Measurements from ENCODE around the gene IFNA8. TPM values are rescaled to one million over a fixed set of nuclear protein-coding genes. Genes with fewer than 3 reads are reported as not detected.

IFNA8 gene
- total RNA-seq, 1 experiment from 2014 or later = not detected

Other genes starting within 250 kb of the IFNA8 start
- not detected in 3 replicates for gene IFNA21, start 242.5 kb upstream of the IFNA8 start, total RNA-seq (2021)
- not detected in 3 replicates for gene IFNA4, start 221.5 kb upstream of the IFNA8 start, total RNA-seq (2021)
- not detected in 3 replicates for gene IFNA7, start 206.9 kb upstream of the IFNA8 start, total RNA-seq (2021)
- gene IFNA10, start 202.0 kb upstream of the IFNA8 start, total RNA-seq (2021) = not detected in 3 replicates
- gene IFNA16, start 191.8 kb upstream of the IFNA8 start, total RNA-seq (2021) = not detected in 3 replicates
- gene IFNA17, start 180.9 kb upstream of the IFNA8 start, total RNA-seq (2021) = not detected in 3 replicates
- not detected in 3 replicates for gene IFNA14, start 169.1 kb upstream of the IFNA8 start, total RNA-seq (2021)
- not detected in 3 replicates for gene IFNA5, start 103.8 kb upstream of the IFNA8 start, total RNA-seq (2021)
- gene KLHL9, start 73.7 kb upstream of the IFNA8 start, total RNA-seq (2021) = 15.6 to 17.4 TPM (median 16.1 TPM) in 3 replicates
- not detected in 3 replicates for gene IFNA6, start 58.2 kb upstream of the IFNA8 start, total RNA-seq (2021)
- not detected in 3 replicates for gene IFNA13, start 41.1 kb upstream of the IFNA8 start, total RNA-seq (2021)
- gene IFNA2, start 23.7 kb upstream of the IFNA8 start, total RNA-seq (2021) = not detected in 3 replicates
- gene IFNA1, start 31.3 kb downstream of the IFNA8 start, total RNA-seq (2021) = not detected in 3 replicates
- gene IFNE, start 73.2 kb downstream of the IFNA8 start, total RNA-seq (2021) = 0.11 to 0.14 TPM in 2 of 3 replicates, not detected in the other